ENCODE results near the gene FAM131C. TPM values are rescaled to one million over a fixed set of nuclear protein-coding genes. Genes with fewer than 3 reads are reported as not detected.

Gene FAM131C
- total RNA-seq, 2 donors from 2014 or later, result not detected

DNA sequence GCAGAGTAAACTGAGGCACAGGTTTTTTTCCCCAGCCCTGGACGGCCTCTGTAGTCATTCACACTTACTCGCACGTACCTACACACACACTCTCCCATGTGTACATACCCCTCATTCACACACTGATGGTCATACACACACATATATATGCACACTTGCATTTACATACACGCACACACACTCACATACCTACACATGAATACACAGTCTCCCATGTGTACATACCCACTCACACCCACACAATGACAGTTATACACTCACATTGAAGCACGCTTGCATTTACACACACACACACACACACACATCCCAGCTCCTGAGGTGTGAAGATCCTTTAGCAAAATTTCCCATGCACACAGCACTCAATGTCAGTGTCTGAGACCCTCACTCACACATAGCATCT is 766 bp upstream of the FAM131C start:
- TF ChIP-seq POLR2A (IDR thresholded peaks at IDR 0.05) (no peak), POLR2AphosphoS5 (IDR thresholded peaks at IDR 0.05) (no peak)
- TF ChIP-seq, protein P1, sequence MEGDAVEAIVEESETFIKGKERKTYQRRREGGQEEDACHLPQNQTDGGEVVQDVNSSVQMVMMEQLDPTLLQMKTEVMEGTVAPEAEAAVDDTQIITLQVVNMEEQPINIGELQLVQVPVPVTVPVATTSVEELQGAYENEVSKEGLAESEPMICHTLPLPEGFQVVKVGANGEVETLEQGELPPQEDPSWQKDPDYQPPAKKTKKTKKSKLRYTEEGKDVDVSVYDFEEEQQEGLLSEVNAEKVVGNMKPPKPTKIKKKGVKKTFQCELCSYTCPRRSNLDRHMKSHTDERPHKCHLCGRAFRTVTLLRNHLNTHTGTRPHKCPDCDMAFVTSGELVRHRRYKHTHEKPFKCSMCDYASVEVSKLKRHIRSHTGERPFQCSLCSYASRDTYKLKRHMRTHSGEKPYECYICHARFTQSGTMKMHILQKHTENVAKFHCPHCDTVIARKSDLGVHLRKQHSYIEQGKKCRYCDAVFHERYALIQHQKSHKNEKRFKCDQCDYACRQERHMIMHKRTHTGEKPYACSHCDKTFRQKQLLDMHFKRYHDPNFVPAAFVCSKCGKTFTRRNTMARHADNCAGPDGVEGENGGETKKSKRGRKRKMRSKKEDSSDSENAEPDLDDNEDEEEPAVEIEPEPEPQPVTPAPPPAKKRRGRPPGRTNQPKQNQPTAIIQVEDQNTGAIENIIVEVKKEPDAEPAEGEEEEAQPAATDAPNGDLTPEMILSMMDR (IDR thresholded peaks at IDR 0.05), result no peak
- DNase-seq (ENCODE audit: low spot score), result no peak
- Histone ChIP-seq H3K27ac (no peak overlapping the region), H3K4me1 (replicated peaks) (peaks cover 1% of the 10 kb centered on the region), H3K27me3 (replicated peaks; ENCODE audit: insufficient read depth) (no peaks in the 10 kb centered on the region), H3K9me3 (no peaks in the 10 kb centered on the region), H3K36me3 (no peaks in the 10 kb centered on the region), H3K4me3 (no peak overlapping the region)
- intact Hi-C loops (cut with DNase I), result no loop called here
- WGBS, result 87% methylated on average over 5 of the region's 5 CpGs

DNA sequence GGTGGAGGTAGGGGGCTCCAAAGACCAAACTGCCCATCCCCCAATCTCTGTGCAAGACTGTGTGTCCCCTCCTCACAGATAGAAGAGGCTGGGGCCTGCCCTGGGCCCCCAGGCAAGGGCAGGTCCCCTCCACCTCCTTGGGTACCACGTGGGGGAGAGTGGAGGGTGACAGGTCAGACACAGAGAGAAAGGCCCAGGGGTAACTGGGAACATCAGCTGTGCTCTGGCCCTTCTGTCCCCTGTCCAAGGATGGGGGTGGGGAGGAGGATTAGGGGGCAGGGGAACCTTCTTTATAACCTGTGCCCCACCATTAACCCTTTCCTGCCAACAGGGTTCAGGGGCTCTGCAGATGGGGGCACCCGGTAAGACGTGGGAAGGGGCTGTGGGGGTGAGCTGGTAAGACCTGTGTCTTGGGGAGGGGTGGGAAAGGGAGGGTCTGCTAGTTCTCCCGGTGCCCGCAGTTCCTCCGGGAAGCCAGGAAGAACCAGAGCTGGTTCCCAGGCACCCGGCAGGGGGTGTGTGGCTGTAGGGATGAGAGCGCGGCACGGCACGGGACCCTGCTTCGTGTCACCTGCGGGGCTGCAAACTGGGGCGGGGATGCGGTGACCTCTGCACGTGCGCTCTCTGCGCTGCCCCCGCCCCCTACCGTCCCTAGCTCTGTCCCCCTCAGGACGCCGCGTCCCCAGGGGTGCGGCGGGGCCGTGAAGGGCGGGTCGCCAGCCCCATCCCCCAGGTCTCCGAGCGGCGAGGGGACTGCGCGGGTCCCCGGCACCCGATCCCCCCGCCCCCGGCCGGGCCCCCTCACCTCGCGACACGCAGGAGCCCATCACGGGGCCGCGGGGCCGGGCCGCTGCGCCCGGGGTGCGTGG is 601 bp downstream of the FAM131C start:
- 19% methylated on average over 15 of the region's 49 CpGs for WGBS
- TF ChIP-seq POLR2AphosphoS5 (IDR thresholded peaks at IDR 0.05), result no peak
- no peak for DNase-seq (ENCODE audit: low spot score)
- Histone ChIP-seq H3K9me3 (no peaks in the 10 kb centered on the region), H3K4me1 (replicated peaks) (no peaks in the 10 kb centered on the region), H3K36me3 (no peaks in the 10 kb centered on the region), H3K27ac (no peak overlapping the region), H3K27me3 (replicated peaks; ENCODE audit: insufficient read depth) (no peaks in the 10 kb centered on the region), H3K4me3 (peak overlapping the region; percentile 23 to 35)
- intact Hi-C loops (cut with DNase I), result no loop called here

DNA sequence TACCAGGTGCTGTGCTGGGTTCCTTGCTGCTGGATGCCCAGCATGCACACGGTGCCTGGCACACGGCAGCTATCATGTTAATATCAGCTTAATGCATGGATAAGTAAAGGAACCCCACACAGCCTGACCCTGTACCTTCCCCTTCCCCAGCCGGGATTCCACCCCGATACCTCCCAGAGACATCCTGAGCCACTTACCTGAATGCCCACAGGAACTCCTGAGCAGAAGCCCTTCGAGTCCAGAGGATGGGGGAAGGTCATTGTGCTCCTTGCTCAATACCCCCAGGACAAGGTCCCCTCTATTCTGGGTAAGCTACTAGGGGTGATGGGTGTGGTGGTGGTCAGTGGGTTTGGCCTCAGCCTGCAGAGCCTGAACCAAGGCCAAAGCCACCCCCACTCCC is 1.4 kb downstream of the FAM131C start:
- no peaks in the 10 kb centered on the region for H3K9me3 ChIP-seq
- no peak overlapping the region for H3K27ac ChIP-seq
- no peak overlapping the region for H3K4me3 ChIP-seq
- TF ChIP-seq, protein P1 (IDR thresholded peaks at IDR 0.05), result no peak
- no peaks in the 10 kb centered on the region for H3K4me1 ChIP-seq (replicated peaks)
- WGBS, result 87% methylated on average over 5 of the region's 5 CpGs
- no peaks in the 10 kb centered on the region for H3K27me3 ChIP-seq (replicated peaks; ENCODE audit: insufficient read depth)
- no peak for DNase-seq (ENCODE audit: low spot score)
- H3K36me3 ChIP-seq, result no peaks in the 10 kb centered on the region
- intact Hi-C loops (cut with DNase I), result no loop called here

DNA sequence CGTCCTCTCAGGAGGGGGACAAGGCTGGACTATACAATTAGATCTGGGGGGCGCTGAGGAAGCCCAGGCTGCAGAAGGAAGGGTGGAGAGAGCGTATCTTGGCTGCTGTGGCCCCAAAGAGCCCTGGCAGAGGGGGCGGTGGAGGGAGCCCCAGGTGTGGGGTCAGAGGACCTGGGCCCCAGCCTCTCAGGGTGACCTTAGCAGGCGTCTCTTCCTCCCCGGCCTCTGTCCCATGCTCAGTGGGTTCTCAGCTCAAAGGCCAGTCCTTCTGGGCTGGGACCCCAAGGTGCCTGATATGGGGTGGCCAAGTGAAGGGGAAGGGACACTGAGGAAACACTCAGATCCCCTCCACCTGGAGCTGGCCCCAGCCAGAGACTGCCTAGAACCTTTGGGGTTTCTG is 1.8 kb downstream of the FAM131C start:
- WGBS, result 97% methylated on average over 6 of the region's 6 CpGs
- Histone ChIP-seq H3K4me3 (no peak overlapping the region), H3K27ac (no peak overlapping the region), H3K4me1 (replicated peaks) (no peaks in the 10 kb centered on the region), H3K36me3 (no peaks in the 10 kb centered on the region), H3K27me3 (replicated peaks; ENCODE audit: insufficient read depth) (no peaks in the 10 kb centered on the region), H3K9me3 (no peaks in the 10 kb centered on the region)
- no peak for TF ChIP-seq POLR2AphosphoS5 (IDR thresholded peaks at IDR 0.05)
- no peak for DNase-seq (ENCODE audit: low spot score)
- intact Hi-C loops (cut with DNase I), result no loop called here

DNA sequence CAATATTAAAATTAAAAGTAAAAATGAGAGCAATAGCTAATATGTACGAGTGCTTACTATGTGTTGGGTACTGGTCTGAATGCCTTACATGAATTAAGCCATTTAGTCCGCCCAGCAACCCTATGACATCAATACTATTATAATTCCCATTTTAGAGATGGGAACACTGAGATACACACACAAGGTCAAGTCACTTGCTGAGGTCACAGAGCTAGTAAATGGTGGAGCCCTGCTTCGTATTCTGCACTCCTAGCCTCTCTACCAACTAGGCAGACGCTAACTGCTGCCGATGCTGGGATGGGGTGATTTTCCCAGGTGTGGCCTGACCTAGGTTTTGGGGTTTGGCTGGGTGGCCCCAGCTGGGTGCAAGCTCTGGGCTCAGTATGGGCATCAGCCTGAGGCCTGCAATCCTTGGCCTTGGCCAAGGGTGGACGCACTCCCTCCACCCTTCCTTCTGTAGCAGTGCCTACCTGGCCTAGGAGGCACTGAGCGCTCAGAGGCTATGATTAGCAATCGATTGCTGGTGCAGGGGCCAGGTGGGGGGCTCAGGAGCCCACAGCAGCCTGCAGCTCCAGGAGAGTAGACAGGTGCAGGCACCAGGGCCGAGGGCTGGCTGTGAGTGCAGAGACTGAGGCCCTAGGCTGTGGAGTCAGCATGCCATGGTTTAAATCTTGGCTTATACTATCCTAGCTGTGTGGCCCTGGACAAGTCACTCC is 2.7 kb downstream of the FAM131C start:
- Histone ChIP-seq H3K27me3 (replicated peaks; ENCODE audit: insufficient read depth) (no peaks in the 10 kb centered on the region), H3K27ac (no peak overlapping the region), H3K4me1 (replicated peaks) (no peaks in the 10 kb centered on the region), H3K36me3 (no peaks in the 10 kb centered on the region), H3K4me3 (no peak overlapping the region), H3K9me3 (no peaks in the 10 kb centered on the region)
- WGBS, result 87% methylated on average over 9 of the region's 9 CpGs
- intact Hi-C loops (cut with DNase I), result no loop called here
- no peak for DNase-seq (ENCODE audit: low spot score)
- TF ChIP-seq, protein P1 (IDR thresholded peaks at IDR 0.05), result no peak
- TF ChIP-seq POLR2AphosphoS5 (IDR thresholded peaks at IDR 0.05) (no peak), POLR2A (IDR thresholded peaks at IDR 0.05) (no peak)

All from prostate gland (tissue), 2 donors.